Stimulated activated naive CD4-positive, alpha-beta T cell (primary cell): ENCODE data around the gene GUK1.
A peak's percentile ranks its signal among the peaks of the same experiment; 100 is the strongest.

Experiments used
- DNase-seq, 6 experiments: peaks; one replicate each; lab custom pipeline; 2025; lab: John Stamatoyannopoulos, UW

The GUK1 gene

GRCh38 chr1:228150120-228150460, 10.0 kb downstream of the GUK1 start:
- DNase-seq = no peak

- no peak for DNase-seq
Measured at GRCh38 chr1:228150461-228151179, 10.5 kb downstream of the GUK1 start.

GRCh38 chr1:228151180-228151925, 11.3 kb downstream of the GUK1 start:
- DNase-seq = no peak

GRCh38 chr1:228152097-228152917, 12.2 kb downstream of the GUK1 start:
- no peak for DNase-seq

- DNase-seq = no peak
Measured at GRCh38 chr1:228152918-228153258, 12.8 kb downstream of the GUK1 start.

GRCh38 chr1:228154021-228154669, 14.1 kb downstream of the GUK1 start:
- DNase-seq = no peak

- no peak for DNase-seq
Measured at GRCh38 chr1:228154670-228155571, 14.8 kb downstream of the GUK1 start.

GRCh38 chr1:228155596-228156514, 15.8 kb downstream of the GUK1 start:
- no peak for DNase-seq

- no peak for DNase-seq
Measured at GRCh38 chr1:228156515-228156881, 16.4 kb downstream of the GUK1 start.

- peak in 2 of 6 experiments; percentile 18 for DNase-seq
Measured at GRCh38 chr1:228156941-228157728, 17.1 kb downstream of the GUK1 start.

- DNase-seq = no peak
Measured at GRCh38 chr1:228157729-228158126, 17.6 kb downstream of the GUK1 start.

GRCh38 chr1:228158151-228159007, 18.3 kb downstream of the GUK1 start:
- no peak for DNase-seq

GRCh38 chr1:228159008-228159665, 19.1 kb downstream of the GUK1 start:
- no peak for DNase-seq

- DNase-seq = no peak
Measured at GRCh38 chr1:228160201-228160761, 20.2 kb downstream of the GUK1 start.

- DNase-seq = no peak
Measured at GRCh38 chr1:228161362-228161761, 21.3 kb downstream of the GUK1 start.

- no peak for DNase-seq
Measured at GRCh38 chr1:228161866-228162265, 21.8 kb downstream of the GUK1 start.

GRCh38 chr1:228162286-228163006, 22.4 kb downstream of the GUK1 start:
- peak in 1 of 6 experiments; percentile 43 for DNase-seq
